Endothelial cell of umbilical vein (primary cell): ENCODE results near the gene SULT1C4. TPM values are rescaled to one million over a fixed set of nuclear protein-coding genes. Genes with fewer than 3 reads are reported as not detected.

ENCODE experiments used
- BruUV-seq: library from RNA; stranded (reverse); fragments of 400-500 nt; replicated peaks from 2 replicates; lab custom pipeline; 2021; lab: Mats Ljungman, UMichigan
- CTCF ChIA-PET: fragments of 300-600, 350-600 bp; sonication (Branson Sonifier 250); formaldehyde crosslinking; loops from one replicate; lab custom pipeline; 2021; ENCODE audit warnings: antibody characterized with exemption, inconsistent platforms; lab: Charles Lee
- POLR2A ChIA-PET: fragments of 300-600, 350-600 bp; sonication (Branson Sonifier 250); formaldehyde crosslinking; loops from one replicate; lab custom pipeline; 2021; ENCODE audit warnings: antibody characterized with exemption, inconsistent platforms; lab: Charles Lee
- DNase-seq: peaks from one replicate; pipeline ENCODE4 v3.0.0-alpha.2; 2011; ENCODE audit warnings: low read depth, low spot score
- FAIRE-seq: peaks from 2 replicates; lab custom pipeline; 2011; peaks lifted over from hg19 to GRCh38; lab: Jason Lieb, UNC
- H2AFZ ChIP-seq: 2 replicates; pipeline ENCODE4 v1.6.0; 2012; ENCODE audit warnings: low read depth, low read length, control low read depth, inconsistent platforms
- H3K27ac ChIP-seq: 2 replicates; pipeline ENCODE4 v1.5.1; 2011; ENCODE audit warnings: low read depth, mild to moderate bottlenecking, control low read depth, low read length, moderate library complexity; ENCODE audit not compliant: insufficient read depth
- H3K27me3 ChIP-seq, 2 experiments: 2 replicates each; pipeline versions ENCODE4 v1.6.0 to v1.6.1; 2011; ENCODE audit warnings: low read length in 2 of 2, mixed read lengths in 1 of 2; ENCODE audit not compliant: control insufficient read depth in 2 of 2, insufficient read depth in 2 of 2
- H3K36me3 ChIP-seq, 2 experiments: 2 replicates in 1 of 2; 3 replicates in 1 of 2; pipeline ENCODE4 v1.5.1; 2011; ENCODE audit warnings: low read length in 2 of 2, mild to moderate bottlenecking in 1 of 2, moderate library complexity in 1 of 2; ENCODE audit not compliant: control insufficient read depth in 2 of 2, insufficient read depth in 2 of 2; ENCODE audit errors: extremely low read depth in 1 of 2
- H3K4me1 ChIP-seq: 3 replicates; pipeline ENCODE4 v1.5.1; 2011; ENCODE audit warnings: mild to moderate bottlenecking, low read length; ENCODE audit not compliant: control insufficient read depth, insufficient read depth; ENCODE audit errors: extremely low read depth
- H3K4me2 ChIP-seq: 2 replicates; pipeline ENCODE4 v1.6.1; 2011; ENCODE audit warnings: low read length, control low read depth, mixed read lengths; ENCODE audit not compliant: insufficient read depth
- H3K4me3 ChIP-seq, 3 experiments: fragments of 200-600 bp in 1 of 3; sonication (generic), shearing (Covaris generic) in 1 of 3; replicated peaks in 1 of 3; 2 replicates each; pipeline ENCODE4 v1.5.1; 2011 to 2016; ENCODE audit warnings: control low read depth in 3 of 3, low read length in 3 of 3, mild to moderate bottlenecking in 2 of 3, inconsistent platforms in 1 of 3, low read depth in 1 of 3, moderate library complexity in 1 of 3; ENCODE audit not compliant: insufficient read depth in 1 of 3
- H3K79me2 ChIP-seq: 2 replicates; pipeline ENCODE4 v1.6.0; 2012; ENCODE audit warnings: low read length, inconsistent platforms; ENCODE audit not compliant: control insufficient read depth, insufficient read depth
- H3K9ac ChIP-seq: replicated peaks from 2 replicates; pipeline ENCODE3; 2011; ENCODE audit warnings: low read length, control low read depth; ENCODE audit not compliant: insufficient read depth; ENCODE audit errors: extremely low read depth
- H3K9me1 ChIP-seq: replicated peaks from 3 replicates; pipeline ENCODE4 v1.6.0; 2011; ENCODE audit warnings: mild to moderate bottlenecking, low read length; ENCODE audit not compliant: control insufficient read depth, insufficient read depth; ENCODE audit errors: extremely low read depth
- H3K9me3 ChIP-seq: replicated peaks from 2 replicates; pipeline ENCODE4 v1.5.1; 2012; ENCODE audit warnings: low read length, inconsistent platforms; ENCODE audit not compliant: control insufficient read depth, insufficient read depth
- H4K20me1 ChIP-seq: replicated peaks from 2 replicates; pipeline ENCODE3; 2011; ENCODE audit warnings: mild to moderate bottlenecking, low read length; ENCODE audit not compliant: control insufficient read depth, insufficient read depth; ENCODE audit errors: extremely low read depth
- CTCF ChIP-seq, 2 donors: IDR thresholded peaks; 1 replicate in 1 of 2; 2 replicates in 1 of 2; pipeline ENCODE4 v1.5.1; 2011; ENCODE audit warnings: low read length in 2 of 2, mild to moderate bottlenecking in 2 of 2, moderate library complexity in 2 of 2, control low read depth in 1 of 2, inconsistent platforms in 1 of 2, low read depth in 1 of 2; ENCODE audit not compliant: insufficient read depth in 1 of 2; ENCODE audit errors: extremely low read depth in 1 of 2
- MYC ChIP-seq: IDR thresholded peaks from one replicate; pipeline ENCODE4 v1.6.1; 2011; ENCODE audit warnings: mild to moderate bottlenecking, low read depth, low read length
- POLR2AphosphoS5 ChIP-seq: IDR thresholded peaks from 2 replicates; pipeline ENCODE4 v1.6.1; 2012; ENCODE audit warnings: low read depth, mild to moderate bottlenecking, control low read depth, low read length, moderate library complexity; ENCODE audit not compliant: insufficient read depth
- dilution Hi-C: fragments of 300-500 bp; cut with MboI; formaldehyde crosslinking; loops from one replicate; pipeline ENCODE4 v1.15.0; 2019; ENCODE audit warnings: low sequenced_read_pairs; ENCODE audit not compliant: extremely low pct_ligation_motif_present
- intact Hi-C: fragments of 100-400 bp; cut with micrococcal nuclease; formaldehyde crosslinking; loops from one replicate; pipeline ENCODE4 v1.10.0; 2022
- polyA plus RNA-seq, 4 experiments: library from polyadenylated mRNA; depleted of rRNA in 3 of 4; stranded (reverse) in 3 of 4; unstranded in 1 of 4; fragments of >200 nt; gene quantifications; 2 replicates each; pipeline versions ENCODE4 v1.2.1 to v1.2.3, GENCODE V29; 2011 to 2012; ENCODE audit warnings: missing spikeins in 1 of 4
- total RNA-seq: library from RNA; stranded (reverse); gene quantifications from 2 replicates; pipeline ENCODE4 v1.2.3, GENCODE V29; 2021

The SULT1C4 gene
- total and polyA plus RNA-seq, 2 donors (not counting 3 experiments of a cell fraction or from before 2014, with no cell fraction given), result 17.2 to 29.3 TPM

DNA sequence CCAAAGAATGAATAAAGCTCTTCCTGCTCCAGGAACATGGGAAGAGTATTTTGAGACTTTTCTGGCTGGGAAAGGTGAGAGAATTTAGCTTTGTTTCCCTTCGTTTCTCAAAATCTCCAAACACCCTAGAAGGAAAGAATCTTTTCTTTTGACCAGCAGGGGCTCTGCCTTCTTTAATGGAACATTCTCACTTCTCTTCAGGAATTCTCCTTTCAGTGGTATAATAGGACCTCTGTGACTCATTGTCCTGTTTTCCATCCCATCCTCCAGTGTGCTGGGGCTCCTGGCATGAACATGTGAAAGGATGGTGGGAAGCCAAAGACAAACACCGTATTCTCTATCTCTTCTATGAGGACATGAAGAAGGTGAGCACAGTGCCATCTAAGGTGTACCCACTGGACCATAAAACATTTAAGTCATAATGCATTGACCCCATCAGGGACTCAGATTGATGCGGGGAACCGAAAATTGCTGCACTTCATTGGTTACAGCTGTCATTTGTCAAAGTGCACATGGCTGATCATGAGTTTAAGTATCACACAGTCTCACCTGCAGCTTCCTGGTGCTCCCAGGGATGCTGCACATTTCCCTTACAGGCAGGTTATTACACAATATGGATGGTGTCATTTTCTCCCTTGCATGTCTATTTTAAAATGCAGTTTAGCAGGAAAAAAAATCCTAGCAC is 5.5 kb downstream of the SULT1C4 start:
- peaks cover 0 to 3% of the 10 kb centered on the region in 2 experiments for H3K27me3 ChIP-seq
- H3K9ac ChIP-seq, result no peak overlapping the region
- ChIA-PET CTCF (interaction anchor here (1.2 kb wide), 1 partner anchor 13 kb away, joined by 3 read pairs; no protein-coding TSS in a partner anchor), POLR2A (no interaction called here)
- H3K9me1 ChIP-seq, result no peaks in the 10 kb centered on the region
- DNase-seq, result no peak
- no peak for TF ChIP-seq MYC
- TF ChIP-seq CTCF (IDR thresholded peaks at IDR 0.05; ENCODE audit: extremely low read depth in 1 of 2, insufficient read depth in 1 of 2, low read depth in 1 of 2, low read length in 2 of 2), result peak in 1 of 2 donors; percentile 12
- H3K79me2 ChIP-seq, result no peaks in the 10 kb centered on the region
- H3K9me3 ChIP-seq, result no peaks in the 10 kb centered on the region
- dilution Hi-C loops, result no loop called here
- no peak overlapping the region for H3K4me3 ChIP-seq
- H3K4me2 ChIP-seq, result no peak overlapping the region
- H3K27ac ChIP-seq, result no peak overlapping the region
- FAIRE-seq, result no peak
- H3K4me1 ChIP-seq, result no peaks in the 10 kb centered on the region
- no peak overlapping the region for H2AFZ ChIP-seq
- H3K36me3 ChIP-seq, result peaks cover 4 to 7% of the 10 kb centered on the region in 2 experiments
- no TSS peak for BruUV-seq
- no peaks in the 10 kb centered on the region for H4K20me1 ChIP-seq
- intact Hi-C loops, result no loop called here

- no peak for DNase-seq
- Histone ChIP-seq H3K4me3 (no peak overlapping the region), H4K20me1 (no peaks in the 10 kb centered on the region), H3K9ac (no peak overlapping the region), H3K9me1 (no peaks in the 10 kb centered on the region), H3K4me2 (no peak overlapping the region), H2AFZ (no peak overlapping the region), H3K27ac (no peak overlapping the region), H3K9me3 (no peaks in the 10 kb centered on the region), H3K36me3 (peaks cover 4 to 12% of the 10 kb centered on the region in 2 experiments), H3K27me3 (peaks cover 0 to 3% of the 10 kb centered on the region in 2 experiments), H3K4me1 (no peaks in the 10 kb centered on the region), H3K79me2 (no peaks in the 10 kb centered on the region)
- TF ChIP-seq POLR2AphosphoS5 (no peak), CTCF (IDR thresholded peaks at IDR 0.05; ENCODE audit: extremely low read depth in 1 of 2, insufficient read depth in 1 of 2, low read depth in 1 of 2, low read length in 2 of 2) (no peak)
- ChIA-PET POLR2A (no interaction called here), CTCF (no interaction called here)
- dilution Hi-C loops (no loop called here), intact Hi-C loops (no loop called here)
- no TSS peak for BruUV-seq
- no peak for FAIRE-seq
These were observed 7.1 kb downstream of the SULT1C4 start for GRCh38 chr2:108384662-108385393.
